Activated gamma-delta T cell treated with anti-CD3 and anti-CD28 coated beads, Interleukin-2, amount 50 U/mL, for 16 hours (primary cell): ENCODE results near the gene AK3.
A peak's percentile ranks its signal among the peaks of the same experiment; 100 is the strongest.
"Not testable (repeated sequence)": the region's sequence is repeated elsewhere in the genome, so short reads cannot be mapped to it uniquely, and the experiment has no call there.

Source experiments
- DNase-seq: peaks from one replicate; pipeline ENCODE4 v3.0.0-alpha.2; 2020; ENCODE audit warnings: low read depth

The AK3 gene

DNA sequence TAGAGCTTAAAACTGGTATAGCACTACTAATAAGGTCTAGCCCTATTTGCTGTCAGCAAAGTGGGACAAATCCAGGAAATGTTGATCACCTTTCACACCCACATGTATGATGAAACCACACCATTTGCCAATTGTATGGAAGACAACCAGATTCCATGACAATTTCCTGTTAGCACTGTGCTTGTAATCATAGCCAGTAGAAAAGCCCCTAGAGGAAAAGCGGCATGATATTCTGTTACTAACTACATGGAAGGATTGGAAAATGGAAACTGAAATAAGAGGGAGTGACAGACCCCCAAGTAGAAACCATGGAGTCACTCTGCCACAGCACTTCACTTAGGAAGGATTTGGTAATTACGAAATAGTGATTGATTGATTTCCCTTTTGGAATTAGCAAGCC, 75.6 kb downstream of the AK3 start:
- no peak for DNase-seq

DNA sequence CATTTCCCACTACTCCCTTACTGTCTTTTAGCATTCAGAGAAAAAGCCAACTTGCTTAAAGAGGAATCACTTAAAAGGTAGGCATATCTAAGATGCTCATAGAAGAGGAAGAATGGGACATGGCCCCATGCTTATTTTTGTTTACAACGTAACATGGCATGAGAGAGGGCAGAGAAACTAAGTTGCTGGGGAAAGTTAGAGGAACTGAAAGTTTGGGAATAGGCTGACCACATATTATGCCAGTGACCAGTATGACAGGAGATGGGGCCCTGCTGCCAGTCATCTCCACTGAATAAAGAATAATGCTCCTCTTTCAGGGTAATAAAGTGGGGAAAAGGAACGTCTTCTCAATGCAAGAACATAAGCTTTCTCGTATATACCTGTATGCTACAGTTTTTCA, 77.0 kb downstream of the AK3 start:
- DNase-seq = no peak

GRCh38 chr9:4662989-4663792, 77.8 kb downstream of the AK3 start:
- no peak for DNase-seq

GRCh38 chr9:4662108-4662988, 78.7 kb downstream of the AK3 start, which contains the start of gene PLPP6:
TSS of gene PLPP6 (plus strand) at chr9:4662294. CDS start at chr9:4662376, 82 bp downstream.
- DNase-seq = peak; percentile 59

- no peak for DNase-seq
These were observed 79.4 kb downstream of the AK3 start for GRCh38 chr9:4661611-4662010.

- no peak for DNase-seq
These were observed 79.8 kb downstream of the AK3 start for GRCh38 chr9:4661165-4661564.

DNA sequence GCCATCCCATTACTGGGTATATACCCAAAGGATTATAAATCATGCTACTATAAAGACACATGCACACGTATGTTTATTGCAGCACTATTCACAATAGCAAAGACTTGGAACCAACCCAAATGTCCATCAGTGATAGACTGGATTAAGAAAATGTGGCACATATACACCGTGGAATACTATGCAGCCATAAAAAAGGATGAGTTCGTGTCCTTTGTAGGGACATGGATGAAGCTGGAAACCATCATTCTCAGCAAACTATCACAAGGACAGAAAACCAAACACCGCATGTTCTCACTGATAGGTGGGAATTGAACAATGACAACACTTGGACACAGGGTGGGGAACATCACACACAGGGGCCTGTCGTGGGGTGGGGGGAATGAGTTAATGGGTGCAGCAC, 80.3 kb downstream of the AK3 start:
- DNase-seq = not testable (repeated sequence)
